ENCODE measurements around the gene EXOC6B. TPM values are rescaled to one million over a fixed set of nuclear protein-coding genes. Genes with fewer than 3 reads are reported as not detected.

Gene EXOC6B
- total RNA-seq, 1 donor = 9.0 TPM

GRCh38 chr2:72139874-72140620 lies 685.8 kb downstream of the EXOC6B start:
- Histone ChIP-seq H3K4me3 (ENCODE audit: low read length) (no peak overlapping the region), H3K9me3 (ENCODE audit: low read depth, low read length) (no peaks in the 10 kb centered on the region), H3K4me1 (ENCODE audit: insufficient read depth, low read length) (peaks cover 4% of the 10 kb centered on the region), H3K27me3 (ENCODE audit: insufficient read depth, low read length) (peaks cover 23% of the 10 kb centered on the region)

GRCh38 chr2:72139471-72139873 lies 686.4 kb downstream of the EXOC6B start:
- H3K9me3 ChIP-seq (ENCODE audit: low read depth, low read length) = no peaks in the 10 kb centered on the region
- no peak overlapping the region for H3K4me3 ChIP-seq (ENCODE audit: low read length)
- H3K4me1 ChIP-seq (ENCODE audit: insufficient read depth, low read length) = no peaks in the 10 kb centered on the region
- peaks cover 17% of the 10 kb centered on the region for H3K27me3 ChIP-seq (ENCODE audit: insufficient read depth, low read length)

- Histone ChIP-seq H3K27me3 (ENCODE audit: insufficient read depth, low read length) (peaks cover 15% of the 10 kb centered on the region), H3K4me3 (ENCODE audit: low read length) (no peak overlapping the region), H3K4me1 (ENCODE audit: insufficient read depth, low read length) (no peaks in the 10 kb centered on the region), H3K9me3 (ENCODE audit: low read depth, low read length) (no peaks in the 10 kb centered on the region)
Observed at GRCh38 chr2:72138921-72139381, 686.9 kb downstream of the EXOC6B start.

GRCh38 chr2:72138011-72138881 lies 687.6 kb downstream of the EXOC6B start:
- Histone ChIP-seq H3K4me3 (ENCODE audit: low read length) (no peak overlapping the region), H3K9me3 (ENCODE audit: low read depth, low read length) (no peaks in the 10 kb centered on the region), H3K4me1 (ENCODE audit: insufficient read depth, low read length) (no peaks in the 10 kb centered on the region), H3K27me3 (ENCODE audit: insufficient read depth, low read length) (peaks cover 9% of the 10 kb centered on the region)

GRCh38 chr2:72137498-72138010 lies 688.3 kb downstream of the EXOC6B start:
- Histone ChIP-seq H3K9me3 (ENCODE audit: low read depth, low read length) (no peaks in the 10 kb centered on the region), H3K27me3 (ENCODE audit: insufficient read depth, low read length) (peaks cover 4% of the 10 kb centered on the region), H3K4me3 (ENCODE audit: low read length) (no peak overlapping the region), H3K4me1 (ENCODE audit: insufficient read depth, low read length) (no peaks in the 10 kb centered on the region)

GRCh38 chr2:72136933-72137497 lies 688.8 kb downstream of the EXOC6B start:
- Histone ChIP-seq H3K9me3 (ENCODE audit: low read depth, low read length) (no peaks in the 10 kb centered on the region), H3K4me1 (ENCODE audit: insufficient read depth, low read length) (no peaks in the 10 kb centered on the region), H3K27me3 (ENCODE audit: insufficient read depth, low read length) (no peaks in the 10 kb centered on the region), H3K4me3 (ENCODE audit: low read length) (no peak overlapping the region)

- H3K4me1 ChIP-seq (ENCODE audit: insufficient read depth, low read length) = no peaks in the 10 kb centered on the region
- no peaks in the 10 kb centered on the region for H3K9me3 ChIP-seq (ENCODE audit: low read depth, low read length)
- H3K27me3 ChIP-seq (ENCODE audit: insufficient read depth, low read length) = no peaks in the 10 kb centered on the region
- H3K4me3 ChIP-seq (ENCODE audit: low read length) = no peak overlapping the region
Observed at GRCh38 chr2:72136331-72136730, 689.5 kb downstream of the EXOC6B start.

GRCh38 chr2:72135921-72136320 lies 689.9 kb downstream of the EXOC6B start:
- H3K4me1 ChIP-seq (ENCODE audit: insufficient read depth, low read length) = no peaks in the 10 kb centered on the region
- no peaks in the 10 kb centered on the region for H3K9me3 ChIP-seq (ENCODE audit: low read depth, low read length)
- H3K4me3 ChIP-seq (ENCODE audit: low read length) = no peak overlapping the region
- H3K27me3 ChIP-seq (ENCODE audit: insufficient read depth, low read length) = no peaks in the 10 kb centered on the region

GRCh38 chr2:72134997-72135800 lies 690.6 kb downstream of the EXOC6B start:
- Histone ChIP-seq H3K27me3 (ENCODE audit: insufficient read depth, low read length) (no peaks in the 10 kb centered on the region), H3K4me3 (ENCODE audit: low read length) (no peak overlapping the region), H3K9me3 (ENCODE audit: low read depth, low read length) (no peaks in the 10 kb centered on the region), H3K4me1 (ENCODE audit: insufficient read depth, low read length) (no peaks in the 10 kb centered on the region)

GRCh38 chr2:72134408-72134996 lies 691.3 kb downstream of the EXOC6B start:
- H3K4me3 ChIP-seq (ENCODE audit: low read length) = no peak overlapping the region
- no peaks in the 10 kb centered on the region for H3K27me3 ChIP-seq (ENCODE audit: insufficient read depth, low read length)
- no peaks in the 10 kb centered on the region for H3K4me1 ChIP-seq (ENCODE audit: insufficient read depth, low read length)
- no peaks in the 10 kb centered on the region for H3K9me3 ChIP-seq (ENCODE audit: low read depth, low read length)

GRCh38 chr2:72133721-72134407 lies 692.0 kb downstream of the EXOC6B start:
- Histone ChIP-seq H3K4me1 (ENCODE audit: insufficient read depth, low read length) (no peaks in the 10 kb centered on the region), H3K27me3 (ENCODE audit: insufficient read depth, low read length) (no peaks in the 10 kb centered on the region), H3K4me3 (ENCODE audit: low read length) (no peak overlapping the region), H3K9me3 (ENCODE audit: low read depth, low read length) (no peaks in the 10 kb centered on the region)

- Histone ChIP-seq H3K9me3 (ENCODE audit: low read depth, low read length) (no peaks in the 10 kb centered on the region), H3K4me3 (ENCODE audit: low read length) (no peak overlapping the region), H3K4me1 (ENCODE audit: insufficient read depth, low read length) (no peaks in the 10 kb centered on the region), H3K27me3 (ENCODE audit: insufficient read depth, low read length) (no peaks in the 10 kb centered on the region)
Observed at GRCh38 chr2:72132981-72133720, 692.7 kb downstream of the EXOC6B start.

Data from mononuclear cell (primary cell).